Keratinocyte (primary cell): ENCODE measurements around the gene CCDC40. TPM values are rescaled to one million over a fixed set of nuclear protein-coding genes. Genes with fewer than 3 reads are reported as not detected.

Experiments
- DNase-seq: peaks from one replicate; pipeline ENCODE4 v3.0.0-alpha.2; 2011; ENCODE audit warnings: low read depth, missing footprints, low spot score
- FAIRE-seq: peaks from 2 replicates; lab custom pipeline; 2011; peaks lifted over from hg19 to GRCh38; lab: Jason Lieb, UNC
- H2AFZ ChIP-seq: 2 replicates; pipeline ENCODE4 v1.6.0; 2012; ENCODE audit warnings: low read length, control low read depth, inconsistent platforms; ENCODE audit not compliant: control insufficient read depth
- H3K27ac ChIP-seq: 2 replicates; pipeline ENCODE4 v1.5.1; 2011; ENCODE audit warnings: low read length; ENCODE audit not compliant: control insufficient read depth, insufficient read depth
- H3K27me3 ChIP-seq: 3 replicates; pipeline ENCODE4 v1.6.0; 2011; ENCODE audit warnings: low read length; ENCODE audit not compliant: control insufficient read depth, insufficient read depth; ENCODE audit errors: extremely low read depth
- H3K36me3 ChIP-seq, 2 experiments: 2 replicates in 1 of 2; 3 replicates in 1 of 2; pipeline ENCODE4 v1.5.1; 2011; ENCODE audit warnings: low read length in 2 of 2, mild to moderate bottlenecking in 1 of 2; ENCODE audit not compliant: control insufficient read depth in 2 of 2, insufficient read depth in 2 of 2; ENCODE audit errors: extremely low read depth in 1 of 2
- H3K4me1 ChIP-seq: 3 replicates; pipeline ENCODE4 v1.5.1; 2011; ENCODE audit warnings: low read length; ENCODE audit not compliant: control insufficient read depth, insufficient read depth; ENCODE audit errors: extremely low read depth
- H3K4me2 ChIP-seq: 3 replicates; pipeline ENCODE4 v1.6.0; 2011; ENCODE audit warnings: low read depth, low read length; ENCODE audit not compliant: control insufficient read depth, insufficient read depth; ENCODE audit errors: extremely low read depth
- H3K4me3 ChIP-seq, 3 experiments: fragments of 200-600 bp in 1 of 3; sonication (generic) in 1 of 3; 2 replicates in 2 of 3; 3 replicates in 1 of 3; pipeline ENCODE4 v1.5.1; 2011 to 2016; ENCODE audit warnings: low read length in 3 of 3, mild to moderate bottlenecking in 3 of 3, control low read depth in 2 of 3, inconsistent platforms in 1 of 3, low read depth in 1 of 3, mixed read lengths in 1 of 3, mixed run types in 1 of 3, moderate library complexity in 1 of 3; ENCODE audit not compliant: control insufficient read depth in 2 of 3, insufficient read depth in 2 of 3; ENCODE audit errors: extremely low read depth in 1 of 3
- H3K79me2 ChIP-seq: 2 replicates; pipeline ENCODE4 v1.6.0; 2012; ENCODE audit warnings: low read length; ENCODE audit not compliant: control insufficient read depth, insufficient read depth
- H3K9ac ChIP-seq: 3 replicates; pipeline ENCODE4 v1.6.0; 2011; ENCODE audit warnings: low read length; ENCODE audit not compliant: control insufficient read depth, insufficient read depth; ENCODE audit errors: extremely low read depth
- H3K9me1 ChIP-seq: 3 replicates; pipeline ENCODE4 v1.6.0; 2011; ENCODE audit warnings: low read length; ENCODE audit not compliant: control insufficient read depth, insufficient read depth; ENCODE audit errors: extremely low read depth
- H3K9me3 ChIP-seq: 2 replicates; pipeline ENCODE4 v1.5.1; 2012; ENCODE audit warnings: low read depth, low read length; ENCODE audit not compliant: control insufficient read depth
- H4K20me1 ChIP-seq: 3 replicates; pipeline ENCODE4 v1.6.0; 2011; ENCODE audit warnings: low read length; ENCODE audit not compliant: control insufficient read depth, insufficient read depth; ENCODE audit errors: extremely low read depth
- CTCF ChIP-seq, 3 experiments: IDR thresholded peaks in 1 of 3; conservative IDR thresholded peaks in 1 of 3; optimal IDR thresholded peaks in 1 of 3; 2 replicates in 2 of 3; 3 replicates in 1 of 3; pipeline versions ENCODE3 to v1.5.1; 2011; ENCODE audit warnings: low read length in 3 of 3, mild to moderate bottlenecking in 3 of 3, moderate library complexity in 2 of 3, control low read depth in 1 of 3, inconsistent platforms in 1 of 3; ENCODE audit not compliant: insufficient read depth in 2 of 3; ENCODE audit errors: extremely low read depth in 1 of 3
- dilution Hi-C: fragments of 300-500 bp; cut with MboI; formaldehyde crosslinking; loops from one replicate; pipeline ENCODE4 v1.7.0; 2020; ENCODE audit warnings: low sequenced_read_pairs; ENCODE audit not compliant: extremely low pct_ligation_motif_present
- polyA plus RNA-seq, 5 experiments: library from polyadenylated mRNA; depleted of rRNA in 3 of 5; stranded (reverse) in 3 of 5; stranded (forward) in 1 of 5; unstranded in 1 of 5; fragments of >200 nt; gene quantifications; 1 replicate in 1 of 5; 2 replicates in 3 of 5; 3 replicates in 1 of 5; pipeline versions ENCODE4 v1.2.1 to v1.2.3, GENCODE V29; 2011 to 2012; ENCODE audit warnings: missing spikeins in 2 of 5, low read depth in 1 of 5, low replicate concordance in 1 of 5

The CCDC40 gene
- polyA plus RNA-seq, 1 donor (not counting 4 experiments of a cell fraction or from before 2014, with no cell fraction given): 2.4 TPM

DNA sequence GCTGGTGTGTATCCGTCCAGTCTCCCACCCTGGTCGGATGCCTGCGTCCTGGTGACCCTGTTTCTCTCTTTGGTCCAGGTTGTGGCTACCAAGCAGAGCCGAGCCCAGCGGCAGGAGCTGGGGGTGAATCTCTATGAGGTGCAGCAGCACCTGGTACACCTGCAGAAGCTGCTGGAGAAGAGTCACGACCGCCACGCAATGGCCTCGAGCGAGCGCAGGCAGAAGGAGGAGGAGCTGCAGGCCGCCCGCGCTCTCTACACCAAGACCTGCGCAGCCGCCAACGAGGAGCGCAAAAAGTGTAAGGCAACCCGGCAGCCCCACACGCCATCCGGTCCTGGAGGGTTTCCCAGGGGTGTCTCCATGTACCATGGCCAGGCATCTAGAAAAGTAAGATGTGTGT is 13.5 kb downstream of the CCDC40 start:
- Histone ChIP-seq H3K4me2 (no peak overlapping the region), H3K79me2 (no peaks in the 10 kb centered on the region), H3K9me3 (no peaks in the 10 kb centered on the region), H3K4me1 (no peaks in the 10 kb centered on the region), H4K20me1 (no peaks in the 10 kb centered on the region), H3K9me1 (no peaks in the 10 kb centered on the region), H2AFZ (no peak overlapping the region), H3K9ac (no peak overlapping the region), H3K27ac (no peak overlapping the region), H3K27me3 (no peaks in the 10 kb centered on the region), H3K4me3 (no peak overlapping the region), H3K36me3 (no peaks in the 10 kb centered on the region)
- no peak for TF ChIP-seq CTCF (optimal IDR thresholded peaks at IDR 0.05 in 1 of 3, IDR thresholded peaks at IDR 0.05 in 1 of 3, conservative IDR thresholded peaks at IDR 0.05 in 1 of 3; ENCODE audit: extremely low read depth in 1 of 3, insufficient read depth in 2 of 3, low read length in 3 of 3)
- no peak for DNase-seq
- dilution Hi-C loops: no loop called here
- FAIRE-seq: no peak

GRCh38 chr17:80050706-80051105 is 14.3 kb downstream of the CCDC40 start:
- Histone ChIP-seq H3K27me3 (no peaks in the 10 kb centered on the region), H3K36me3 (no peaks in the 10 kb centered on the region), H3K9me1 (no peaks in the 10 kb centered on the region), H2AFZ (no peak overlapping the region), H4K20me1 (no peaks in the 10 kb centered on the region), H3K9me3 (no peaks in the 10 kb centered on the region), H3K4me1 (no peaks in the 10 kb centered on the region), H3K27ac (no peak overlapping the region), H3K4me2 (no peak overlapping the region), H3K79me2 (no peaks in the 10 kb centered on the region), H3K9ac (no peak overlapping the region), H3K4me3 (no peak overlapping the region)
- DNase-seq (no peak), FAIRE-seq (no peak)
- dilution Hi-C loops: no loop called here
- TF ChIP-seq CTCF (optimal IDR thresholded peaks at IDR 0.05 in 1 of 3, IDR thresholded peaks at IDR 0.05 in 1 of 3, conservative IDR thresholded peaks at IDR 0.05 in 1 of 3; ENCODE audit: extremely low read depth in 1 of 3, insufficient read depth in 2 of 3, low read length in 3 of 3): no peak
